GM23338 (cell line): ENCODE measurements around the gene DIP2C. TPM values are rescaled to one million over a fixed set of nuclear protein-coding genes. Genes with fewer than 3 reads are reported as not detected.

Experiments
- CREB1 ChIP-seq: fragments of 250-450 bp; sonication (Bioruptor Pico); IDR thresholded peaks from 2 replicates; pipeline ENCODE4 v1.5.0; 2020; ENCODE audit warnings: low read depth, mild to moderate bottlenecking, moderate library complexity
- EZH2 ChIP-seq: fragments of 200-600 bp; sonication (generic); IDR thresholded peaks from one replicate; pipeline ENCODE4 v1.8.0; 2017; ENCODE audit warnings: antibody characterized with exemption, mild to moderate bottlenecking, low read depth; ENCODE audit not compliant: unreplicated experiment
- NANOG ChIP-seq: IDR thresholded peaks from 2 replicates; pipeline ENCODE4 v1.6.1; 2016; ENCODE audit warnings: antibody characterized with exemption, borderline replicate concordance
- POLR2AphosphoS5 ChIP-seq: IDR thresholded peaks from 2 replicates; pipeline ENCODE4 v1.6.1; 2016; ENCODE audit warnings: antibody characterized with exemption, low read depth
- STAT1 ChIP-seq: IDR thresholded peaks from one replicate; pipeline ENCODE4 v1.6.1; 2016; ENCODE audit warnings: antibody characterized with exemption; ENCODE audit not compliant: unreplicated experiment
- ZNF114 ChIP-seq: fragments of 250-450 bp; sonication (Bioruptor Pico); IDR thresholded peaks from 2 replicates; pipeline ENCODE4 v1.5.0; 2020; ENCODE audit warnings: mild to moderate bottlenecking, moderate library complexity
- ZNF331 ChIP-seq: fragments of 250-450 bp; sonication (Bioruptor Pico); IDR thresholded peaks from 2 replicates; pipeline ENCODE4 v1.5.0; 2020; ENCODE audit warnings: low read depth, mild to moderate bottlenecking, moderate library complexity
- polyA plus RNA-seq: library from polyadenylated mRNA; unstranded; fragments of >200 nt; fragmentation: Nextera tagmentation; extraction: Ambion mirVana; gene quantifications from 2 replicates; pipeline ENCODE4 v1.2.1, GENCODE V29; 2016
- total RNA-seq: library from RNA; depleted of rRNA; stranded (reverse); fragments of >200 nt; shearing (Covaris generic); gene quantifications from 2 replicates; pipeline ENCODE4 v1.2.3, GENCODE V29; 2014
- TF ChIP-seq, protein P1 (sequence below): fragments of 250-450 bp; sonication (Bioruptor Pico); IDR thresholded peaks from 2 replicates; pipeline ENCODE4 v1.5.0; 2020; ENCODE audit warnings: mild to moderate bottlenecking, moderate library complexity
- TF ChIP-seq, protein P2 (sequence below): IDR thresholded peaks from one replicate; pipeline ENCODE4 v1.6.1; 2018; ENCODE audit warnings: antibody characterized with exemption; ENCODE audit not compliant: unreplicated experiment
- TF ChIP-seq, protein P3 (sequence below): IDR thresholded peaks from 2 replicates; pipeline ENCODE4 v1.6.1; 2016; ENCODE audit warnings: antibody characterized with exemption

DIP2C gene
- total and polyA plus RNA-seq, 2 experiments from 2014 or later, result 5.1 to 7.7 TPM

DNA sequence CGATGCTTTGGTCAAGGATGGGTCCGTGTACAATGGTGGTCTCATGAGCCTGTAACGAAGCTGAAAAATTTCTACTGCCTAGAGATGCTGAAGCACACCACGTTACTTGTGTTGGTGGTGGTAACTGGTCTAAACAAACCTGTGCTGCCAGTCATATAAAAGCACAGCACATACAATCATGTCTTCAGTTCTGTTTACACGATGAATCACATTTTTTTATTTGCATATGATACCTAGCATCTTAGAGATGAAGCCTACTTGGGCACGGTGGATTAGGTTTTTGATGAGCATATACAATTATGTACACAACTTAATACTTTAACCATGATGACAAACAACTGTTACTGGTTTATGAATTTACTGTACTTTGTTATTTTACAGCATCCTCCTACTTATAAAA lies 353.2 kb downstream of the DIP2C start (continued):
- TF ChIP-seq, protein P1, sequence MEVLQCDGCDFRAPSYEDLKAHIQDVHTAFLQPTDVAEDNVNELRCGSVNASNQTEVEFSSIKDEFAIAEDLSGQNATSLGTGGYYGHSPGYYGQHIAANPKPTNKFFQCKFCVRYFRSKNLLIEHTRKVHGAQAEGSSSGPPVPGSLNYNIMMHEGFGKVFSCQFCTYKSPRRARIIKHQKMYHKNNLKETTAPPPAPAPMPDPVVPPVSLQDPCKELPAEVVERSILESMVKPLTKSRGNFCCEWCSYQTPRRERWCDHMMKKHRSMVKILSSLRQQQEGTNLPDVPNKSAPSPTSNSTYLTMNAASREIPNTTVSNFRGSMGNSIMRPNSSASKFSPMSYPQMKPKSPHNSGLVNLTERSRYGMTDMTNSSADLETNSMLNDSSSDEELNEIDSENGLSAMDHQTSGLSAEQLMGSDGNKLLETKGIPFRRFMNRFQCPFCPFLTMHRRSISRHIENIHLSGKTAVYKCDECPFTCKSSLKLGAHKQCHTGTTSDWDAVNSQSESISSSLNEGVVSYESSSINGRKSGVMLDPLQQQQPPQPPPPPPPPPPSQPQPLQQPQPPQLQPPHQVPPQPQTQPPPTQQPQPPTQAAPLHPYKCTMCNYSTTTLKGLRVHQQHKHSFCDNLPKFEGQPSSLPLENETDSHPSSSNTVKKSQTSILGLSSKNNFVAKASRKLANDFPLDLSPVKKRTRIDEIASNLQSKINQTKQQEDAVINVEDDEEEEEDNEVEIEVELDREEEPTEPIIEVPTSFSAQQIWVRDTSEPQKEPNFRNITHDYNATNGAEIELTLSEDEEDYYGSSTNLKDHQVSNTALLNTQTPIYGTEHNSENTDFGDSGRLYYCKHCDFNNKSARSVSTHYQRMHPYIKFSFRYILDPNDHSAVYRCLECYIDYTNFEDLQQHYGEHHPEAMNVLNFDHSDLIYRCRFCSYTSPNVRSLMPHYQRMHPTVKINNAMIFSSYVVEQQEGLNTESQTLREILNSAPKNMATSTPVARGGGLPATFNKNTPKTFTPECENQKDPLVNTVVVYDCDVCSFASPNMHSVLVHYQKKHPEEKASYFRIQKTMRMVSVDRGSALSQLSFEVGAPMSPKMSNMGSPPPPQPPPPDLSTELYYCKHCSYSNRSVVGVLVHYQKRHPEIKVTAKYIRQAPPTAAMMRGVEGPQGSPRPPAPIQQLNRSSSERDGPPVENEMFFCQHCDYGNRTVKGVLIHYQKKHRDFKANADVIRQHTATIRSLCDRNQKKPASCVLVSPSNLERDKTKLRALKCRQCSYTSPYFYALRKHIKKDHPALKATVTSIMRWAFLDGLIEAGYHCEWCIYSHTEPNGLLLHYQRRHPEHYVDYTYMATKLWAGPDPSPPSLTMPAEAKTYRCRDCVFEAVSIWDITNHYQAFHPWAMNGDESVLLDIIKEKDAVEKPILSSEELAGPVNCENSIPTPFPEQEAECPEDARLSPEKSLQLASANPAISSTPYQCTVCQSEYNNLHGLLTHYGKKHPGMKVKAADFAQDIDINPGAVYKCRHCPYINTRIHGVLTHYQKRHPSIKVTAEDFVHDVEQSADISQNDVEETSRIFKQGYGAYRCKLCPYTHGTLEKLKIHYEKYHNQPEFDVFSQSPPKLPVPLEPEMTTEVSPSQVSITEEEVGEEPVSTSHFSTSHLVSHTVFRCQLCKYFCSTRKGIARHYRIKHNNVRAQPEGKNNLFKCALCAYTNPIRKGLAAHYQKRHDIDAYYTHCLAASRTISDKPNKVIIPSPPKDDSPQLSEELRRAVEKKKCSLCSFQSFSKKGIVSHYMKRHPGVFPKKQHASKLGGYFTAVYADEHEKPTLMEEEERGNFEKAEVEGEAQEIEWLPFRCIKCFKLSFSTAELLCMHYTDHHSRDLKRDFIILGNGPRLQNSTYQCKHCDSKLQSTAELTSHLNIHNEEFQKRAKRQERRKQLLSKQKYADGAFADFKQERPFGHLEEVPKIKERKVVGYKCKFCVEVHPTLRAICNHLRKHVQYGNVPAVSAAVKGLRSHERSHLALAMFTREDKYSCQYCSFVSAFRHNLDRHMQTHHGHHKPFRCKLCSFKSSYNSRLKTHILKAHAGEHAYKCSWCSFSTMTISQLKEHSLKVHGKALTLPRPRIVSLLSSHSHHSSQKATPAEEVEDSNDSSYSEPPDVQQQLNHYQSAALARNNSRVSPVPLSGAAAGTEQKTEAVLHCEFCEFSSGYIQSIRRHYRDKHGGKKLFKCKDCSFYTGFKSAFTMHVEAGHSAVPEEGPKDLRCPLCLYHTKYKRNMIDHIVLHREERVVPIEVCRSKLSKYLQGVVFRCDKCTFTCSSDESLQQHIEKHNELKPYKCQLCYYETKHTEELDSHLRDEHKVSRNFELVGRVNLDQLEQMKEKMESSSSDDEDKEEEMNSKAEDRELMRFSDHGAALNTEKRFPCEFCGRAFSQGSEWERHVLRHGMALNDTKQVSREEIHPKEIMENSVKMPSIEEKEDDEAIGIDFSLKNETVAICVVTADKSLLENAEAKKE, result no peak
- TF ChIP-seq ZNF331 (CRISPR knock-in tag) (no peak), NANOG (no peak), POLR2AphosphoS5 (no peak), CREB1 (CRISPR knock-in tag) (no peak), ZNF114 (CRISPR knock-in tag) (no peak), STAT1 (no peak), EZH2 (no peak)
- TF ChIP-seq, protein P2, sequence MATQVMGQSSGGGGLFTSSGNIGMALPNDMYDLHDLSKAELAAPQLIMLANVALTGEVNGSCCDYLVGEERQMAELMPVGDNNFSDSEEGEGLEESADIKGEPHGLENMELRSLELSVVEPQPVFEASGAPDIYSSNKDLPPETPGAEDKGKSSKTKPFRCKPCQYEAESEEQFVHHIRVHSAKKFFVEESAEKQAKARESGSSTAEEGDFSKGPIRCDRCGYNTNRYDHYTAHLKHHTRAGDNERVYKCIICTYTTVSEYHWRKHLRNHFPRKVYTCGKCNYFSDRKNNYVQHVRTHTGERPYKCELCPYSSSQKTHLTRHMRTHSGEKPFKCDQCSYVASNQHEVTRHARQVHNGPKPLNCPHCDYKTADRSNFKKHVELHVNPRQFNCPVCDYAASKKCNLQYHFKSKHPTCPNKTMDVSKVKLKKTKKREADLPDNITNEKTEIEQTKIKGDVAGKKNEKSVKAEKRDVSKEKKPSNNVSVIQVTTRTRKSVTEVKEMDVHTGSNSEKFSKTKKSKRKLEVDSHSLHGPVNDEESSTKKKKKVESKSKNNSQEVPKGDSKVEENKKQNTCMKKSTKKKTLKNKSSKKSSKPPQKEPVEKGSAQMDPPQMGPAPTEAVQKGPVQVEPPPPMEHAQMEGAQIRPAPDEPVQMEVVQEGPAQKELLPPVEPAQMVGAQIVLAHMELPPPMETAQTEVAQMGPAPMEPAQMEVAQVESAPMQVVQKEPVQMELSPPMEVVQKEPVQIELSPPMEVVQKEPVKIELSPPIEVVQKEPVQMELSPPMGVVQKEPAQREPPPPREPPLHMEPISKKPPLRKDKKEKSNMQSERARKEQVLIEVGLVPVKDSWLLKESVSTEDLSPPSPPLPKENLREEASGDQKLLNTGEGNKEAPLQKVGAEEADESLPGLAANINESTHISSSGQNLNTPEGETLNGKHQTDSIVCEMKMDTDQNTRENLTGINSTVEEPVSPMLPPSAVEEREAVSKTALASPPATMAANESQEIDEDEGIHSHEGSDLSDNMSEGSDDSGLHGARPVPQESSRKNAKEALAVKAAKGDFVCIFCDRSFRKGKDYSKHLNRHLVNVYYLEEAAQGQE, result no peak
- TF ChIP-seq, protein P3, sequence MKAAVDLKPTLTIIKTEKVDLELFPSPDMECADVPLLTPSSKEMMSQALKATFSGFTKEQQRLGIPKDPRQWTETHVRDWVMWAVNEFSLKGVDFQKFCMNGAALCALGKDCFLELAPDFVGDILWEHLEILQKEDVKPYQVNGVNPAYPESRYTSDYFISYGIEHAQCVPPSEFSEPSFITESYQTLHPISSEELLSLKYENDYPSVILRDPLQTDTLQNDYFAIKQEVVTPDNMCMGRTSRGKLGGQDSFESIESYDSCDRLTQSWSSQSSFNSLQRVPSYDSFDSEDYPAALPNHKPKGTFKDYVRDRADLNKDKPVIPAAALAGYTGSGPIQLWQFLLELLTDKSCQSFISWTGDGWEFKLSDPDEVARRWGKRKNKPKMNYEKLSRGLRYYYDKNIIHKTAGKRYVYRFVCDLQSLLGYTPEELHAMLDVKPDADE, result no peak
